HCT116 (cell line): ENCODE results near the gene COL23A1. TPM values are rescaled to one million over a fixed set of nuclear protein-coding genes. Genes with fewer than 3 reads are reported as not detected.

Experiments used
- ATAC-seq: fragments of 200-7000 bp; cut with Tn5 transposase; 2 replicates; pipeline ENCODE4 v1.9.1; 2020; ENCODE audit warnings: mild to moderate bottlenecking, moderate library complexity
- BruUV-seq: library from RNA; stranded (reverse); fragments of 400-500 nt; replicated peaks from 2 replicates; lab custom pipeline; 2021; lab: Mats Ljungman, UMichigan
- CTCF ChIA-PET: fragments of 300-600 bp; sonication (Branson Sonifier 250); formaldehyde crosslinking; loops from one replicate; lab custom pipeline; 2021; ENCODE audit warnings: antibody characterized with exemption; lab: Charles Lee
- POLR2A ChIA-PET: fragments of 300-600, 350-600 bp; sonication (Branson Sonifier 250); formaldehyde crosslinking; loops from one replicate; lab custom pipeline; 2021; ENCODE audit warnings: antibody characterized with exemption; lab: Charles Lee
- RAD21 ChIA-PET, 2 experiments: fragments of 300-600 bp; sonication (Branson Sonifier 250); formaldehyde crosslinking; loops; one replicate each; lab custom pipeline; 2023; ENCODE audit warnings: low total read pairs in 2 of 2; ENCODE audit not compliant: uncharacterized antibody in 2 of 2, unreplicated experiment in 2 of 2, low non-redundant PET in 1 of 2; lab: Charles Lee
- DNase-seq: peaks from one replicate; pipeline ENCODE4 v3.0.0-alpha.2; 2010; ENCODE audit warnings: low read depth, low spot score
- H2AFZ ChIP-seq: fragments of 200-600 bp; shearing (Covaris generic), sonication (generic); 2 replicates; pipeline ENCODE4 v1.6.1; 2017; ENCODE audit warnings: low read depth, mixed run types, mixed read lengths, antibody characterized with exemption, low read length; ENCODE audit not compliant: poor library complexity, severe bottlenecking
- H3K27ac ChIP-seq: 2 replicates; pipeline ENCODE4 v1.5.1; 2012; ENCODE audit warnings: low read depth, low read length
- H3K27me3 ChIP-seq: fragments of 200-600 bp; sonication (generic); 2 replicates; pipeline ENCODE4 v1.6.1; 2016; ENCODE audit warnings: mixed run types, low read length, mixed read lengths; ENCODE audit not compliant: insufficient read depth
- H3K36me3 ChIP-seq, 2 experiments: fragments of 200-500 bp in 1 of 2; fragments of 200-600 bp in 1 of 2; sonication (Bioruptor generic) in 1 of 2; sonication (generic) in 1 of 2; 2 replicates each; pipeline versions ENCODE4 v1.5.1 to v1.6.1; 2014 to 2016; ENCODE audit warnings: low read length in 2 of 2, inconsistent platforms in 1 of 2, mixed read lengths in 1 of 2, mixed run types in 1 of 2; ENCODE audit not compliant: insufficient read depth in 2 of 2, control insufficient read depth in 1 of 2
- H3K4me1 ChIP-seq, 2 experiments: fragments of 200-600 bp in 1 of 2; sonication (generic) in 1 of 2; 2 replicates each; pipeline versions ENCODE4 v1.5.1 to v1.6.1; 2012 to 2017; ENCODE audit warnings: low read length in 2 of 2, inconsistent platforms in 1 of 2, mild to moderate bottlenecking in 1 of 2, mixed read lengths in 1 of 2, mixed run types in 1 of 2, moderate library complexity in 1 of 2; ENCODE audit not compliant: insufficient read depth in 2 of 2, control insufficient read depth in 1 of 2
- H3K4me2 ChIP-seq: fragments of 200-600 bp; sonication (generic); 2 replicates; pipeline ENCODE4 v1.6.1; 2017; ENCODE audit warnings: mixed run types, low read length, mixed read lengths
- H3K4me3 ChIP-seq, 2 experiments: fragments of 200-600 bp in 1 of 2; sonication (generic) in 1 of 2; replicated peaks in 1 of 2; 2 replicates each; pipeline ENCODE4 v1.5.1; 2011 to 2016; ENCODE audit warnings: low read length in 2 of 2, control low read depth in 1 of 2, low read depth in 1 of 2, mild to moderate bottlenecking in 1 of 2, mixed read lengths in 1 of 2, mixed run types in 1 of 2
- H3K79me2 ChIP-seq: fragments of 200-600 bp; sonication (generic); 2 replicates; pipeline ENCODE4 v1.6.1; 2017; ENCODE audit warnings: mild to moderate bottlenecking, mixed run types, low read length, moderate library complexity, mixed read lengths; ENCODE audit not compliant: insufficient read depth
- H3K9ac ChIP-seq: fragments of 200-600 bp; sonication (generic); 2 replicates; pipeline ENCODE4 v1.6.1; 2016; ENCODE audit warnings: low read length, mixed read lengths
- H3K9me2 ChIP-seq: fragments of 200-600 bp; sonication (generic), shearing (Covaris generic); 2 replicates; pipeline ENCODE4 v1.6.1; 2017; ENCODE audit warnings: mixed run types, mild to moderate bottlenecking, moderate library complexity; ENCODE audit not compliant: insufficient read depth
- H3K9me3 ChIP-seq, 2 experiments: fragments of 200-500 bp in 1 of 2; fragments of 200-600 bp in 1 of 2; sonication (Bioruptor generic) in 1 of 2; sonication (generic) in 1 of 2; 2 replicates each; pipeline ENCODE4 v1.6.1; 2014 to 2017; ENCODE audit warnings: low read length in 2 of 2, mixed read lengths in 2 of 2, inconsistent platforms in 1 of 2, low read depth in 1 of 2, mild to moderate bottlenecking in 1 of 2, mixed run types in 1 of 2, moderate library complexity in 1 of 2; ENCODE audit not compliant: control insufficient read depth in 1 of 2, insufficient read depth in 1 of 2
- H4K20me1 ChIP-seq: fragments of 200-600 bp; sonication (generic), shearing (Covaris generic); 2 replicates; pipeline ENCODE4 v1.6.1; 2017; ENCODE audit warnings: mixed run types, mild to moderate bottlenecking, moderate library complexity; ENCODE audit not compliant: insufficient read depth
- CBX3 ChIP-seq: IDR thresholded peaks from 2 replicates; pipeline ENCODE4 v1.6.1; 2012; ENCODE audit warnings: low read depth
- CEBPB ChIP-seq: IDR thresholded peaks from 2 replicates; pipeline ENCODE4 v1.6.1; 2012; ENCODE audit warnings: low read depth
- CTCF ChIP-seq, 3 experiments: fragments of 200-600 bp in 1 of 3; sonication (generic) in 1 of 3; IDR thresholded peaks in 2 of 3; conservative IDR thresholded peaks in 1 of 3; 2 replicates each; pipeline ENCODE4 v1.5.1; 2012 to 2017; ENCODE audit warnings: low read depth in 2 of 3, low read length in 2 of 3, antibody characterized with exemption in 1 of 3, borderline replicate concordance in 1 of 3, control low read depth in 1 of 3, mild to moderate bottlenecking in 1 of 3, mixed read lengths in 1 of 3, mixed run types in 1 of 3, moderate library complexity in 1 of 3; ENCODE audit not compliant: insufficient read depth in 1 of 3
- EGR1 ChIP-seq: IDR thresholded peaks from 2 replicates; pipeline ENCODE4 v1.6.1; 2012; ENCODE audit warnings: low read depth
- ELF1 ChIP-seq: IDR thresholded peaks from 2 replicates; pipeline ENCODE4 v1.6.1; 2012; ENCODE audit warnings: low read depth, borderline replicate concordance
- EZH2phosphoT487 ChIP-seq: fragments of 200-600 bp; IDR thresholded peaks from 2 replicates; pipeline ENCODE4 v1.6.1; 2018; ENCODE audit warnings: antibody characterized with exemption, borderline replicate concordance
- FOSL1 ChIP-seq: IDR thresholded peaks from 2 replicates; pipeline ENCODE4 v1.6.1; 2012; ENCODE audit warnings: low read depth
- JUND ChIP-seq: IDR thresholded peaks from 2 replicates; pipeline ENCODE4 v1.6.1; 2012
- MAX ChIP-seq: IDR thresholded peaks from 2 replicates; pipeline ENCODE4 v1.6.1; 2012
- POLR2AphosphoS5 ChIP-seq: IDR thresholded peaks from 2 replicates; pipeline ENCODE4 v1.6.1; 2011; ENCODE audit warnings: mild to moderate bottlenecking, low read depth, low read length, moderate library complexity
- RAD21 ChIP-seq: IDR thresholded peaks from 2 replicates; pipeline ENCODE4 v1.6.1; 2012; ENCODE audit warnings: low read depth, mild to moderate bottlenecking
- REST ChIP-seq: IDR thresholded peaks from 2 replicates; pipeline ENCODE4 v1.6.1; 2012; ENCODE audit warnings: low read depth
- SIN3A ChIP-seq: IDR thresholded peaks from 2 replicates; pipeline ENCODE4 v1.6.1; 2012; ENCODE audit warnings: low read depth
- TCF7L2 ChIP-seq: IDR thresholded peaks from 2 replicates; pipeline ENCODE4 v1.7.0; 2011; ENCODE audit warnings: borderline replicate concordance, inconsistent platforms; ENCODE audit not compliant: insufficient read depth, insufficient read length; ENCODE audit errors: extremely low read depth
- YY1 ChIP-seq: IDR thresholded peaks from 2 replicates; pipeline ENCODE4 v1.6.1; 2011; ENCODE audit warnings: low read length, low read depth, moderate library complexity, mild to moderate bottlenecking; ENCODE audit not compliant: insufficient replicate concordance; ENCODE audit errors: extremely low read depth
- ZFX ChIP-seq: fragments of 450-650 bp; IDR thresholded peaks from 2 replicates; pipeline ENCODE4 v1.6.1; 2017
- ZNF274 ChIP-seq: fragments of 200-500 bp; sonication (Bioruptor generic); IDR thresholded peaks from 2 replicates; pipeline ENCODE4 v1.6.1; 2014; ENCODE audit warnings: mild to moderate bottlenecking, low read depth, low read length, inconsistent platforms
- intact Hi-C: fragments of 100-400 bp; cut with micrococcal nuclease; formaldehyde crosslinking; loops from 2 replicates; pipeline ENCODE4 v1.10.0; 2022
- total RNA-seq: library from RNA; stranded (reverse); gene quantifications from one replicate; pipeline ENCODE4 v1.2.1, GENCODE V29; 2021; ENCODE audit not compliant: unreplicated experiment

Gene COL23A1
- total RNA-seq, 1 experiment from 2014 or later, result not detected

GRCh38 chr5:178380086-178380485, 210.1 kb downstream of the COL23A1 start:
- DNase-seq (no peak), ATAC-seq (no peak)
- Histone ChIP-seq H3K4me2 (no peak overlapping the region), H2AFZ (no peak overlapping the region), H4K20me1 (no peaks in the 10 kb centered on the region), H3K9me3 (no peaks in the 10 kb centered on the region), H3K36me3 (no peaks in the 10 kb centered on the region), H3K9me2 (no peaks in the 10 kb centered on the region), H3K27ac (no peak overlapping the region), H3K27me3 (no peaks in the 10 kb centered on the region), H3K9ac (no peak overlapping the region), H3K79me2 (no peaks in the 10 kb centered on the region), H3K4me3 (no peak overlapping the region), H3K4me1 (0 out of 4 replicates have a peak, but pooled peaks cover 0 to under 1% of the 10 kb centered on the region in 2 experiments)
- ChIA-PET RAD21 (no interaction called here), CTCF (no interaction called here), POLR2A (no interaction called here)
- intact Hi-C loops, result no loop called here
- TF ChIP-seq TCF7L2 (no peak), ELF1 (no peak), FOSL1 (no peak), EZH2phosphoT487 (no peak), MAX (no peak), JUND (no peak), CBX3 (no peak), YY1 (no peak), ZFX (no peak), POLR2AphosphoS5 (no peak), ZNF274 (no peak), CTCF (IDR thresholded peaks at IDR 0.05 in 2 of 3, conservative IDR thresholded peaks at IDR 0.05 in 1 of 3; ENCODE audit: borderline replicate concordance in 1 of 3, insufficient read depth in 1 of 3, low read depth in 2 of 3, low read length in 2 of 3) (no peak), EGR1 (no peak), SIN3A (no peak), CEBPB (no peak), RAD21 (no peak), REST (no peak)
- BruUV-seq, result no TSS peak
